Mesenteric fat pad (tissue), 1 donor: ENCODE results near the gene CIAPIN1. TPM values are rescaled to one million over a fixed set of nuclear protein-coding genes. Genes with fewer than 3 reads are reported as not detected.

Source experiments
- DNase-seq: peaks from one replicate; pipeline ENCODE4 v3.0.0-alpha.2; 2020; ENCODE audit warnings: low spot score
- total RNA-seq: library from RNA; stranded (reverse); fragmentation: NEBNext Ultra II Directional; extraction: Animal tissue kit (Norgen Biotek cat#: 25700); gene quantifications from one replicate; pipeline ENCODE4 v1.2.1, GENCODE V29; 2021
- donor health status: DM: yes; HTN: yes; CAD: no.

The CIAPIN1 gene
- total RNA-seq, 1 donor from 2014 or later, result 53.6 TPM

- no peak for DNase-seq
These were observed 62.7 kb downstream of the CIAPIN1 start for GRCh38 chr16:57384248-57385070.

DNA sequence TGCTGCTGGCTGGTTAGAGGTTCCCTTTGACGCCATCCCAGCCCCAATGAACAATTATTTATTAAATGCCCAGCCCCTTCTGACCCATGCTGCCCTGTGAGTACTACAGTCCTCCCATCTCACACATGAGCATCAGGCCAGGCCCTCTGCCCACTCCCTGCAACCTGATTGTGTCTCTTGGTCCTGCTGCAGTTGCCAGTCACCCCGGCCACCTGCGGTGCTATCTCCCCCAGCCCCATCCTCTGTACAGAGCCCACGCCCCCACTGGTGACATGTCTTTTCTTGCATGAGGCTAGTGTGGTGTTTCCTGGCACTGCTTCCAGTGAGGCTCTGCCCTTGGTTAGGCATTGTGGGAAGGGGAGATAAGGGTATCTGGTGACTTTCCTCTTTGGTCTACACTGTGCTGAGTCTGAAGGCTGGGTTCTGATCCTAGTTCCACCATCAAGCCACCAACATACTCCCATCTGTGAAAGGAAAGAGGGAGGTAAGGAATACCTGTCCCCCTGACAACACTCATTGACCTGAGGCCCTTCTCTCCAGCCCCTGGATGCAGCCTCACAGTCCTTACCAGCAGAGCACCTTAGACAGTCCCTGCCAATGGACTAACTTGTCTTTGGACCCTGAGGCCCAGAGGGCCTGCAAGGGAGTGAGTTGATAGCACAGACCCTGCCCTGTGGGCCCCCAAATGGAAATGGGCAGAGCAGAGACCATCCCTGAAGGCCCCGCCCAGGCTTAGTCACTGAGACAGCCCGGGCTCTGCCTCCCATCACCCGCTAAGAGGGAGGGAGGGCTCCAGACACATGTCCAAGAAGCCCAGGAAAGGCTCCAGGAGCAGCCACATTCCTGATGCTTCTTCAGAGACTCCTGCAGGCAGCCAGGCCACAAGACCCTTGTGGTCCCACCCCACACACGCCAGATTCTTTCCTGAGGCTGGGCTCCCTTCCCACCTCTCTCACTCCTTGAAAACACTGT lies 63.6 kb downstream of the CIAPIN1 start:
- DNase-seq, result no peak

DNA sequence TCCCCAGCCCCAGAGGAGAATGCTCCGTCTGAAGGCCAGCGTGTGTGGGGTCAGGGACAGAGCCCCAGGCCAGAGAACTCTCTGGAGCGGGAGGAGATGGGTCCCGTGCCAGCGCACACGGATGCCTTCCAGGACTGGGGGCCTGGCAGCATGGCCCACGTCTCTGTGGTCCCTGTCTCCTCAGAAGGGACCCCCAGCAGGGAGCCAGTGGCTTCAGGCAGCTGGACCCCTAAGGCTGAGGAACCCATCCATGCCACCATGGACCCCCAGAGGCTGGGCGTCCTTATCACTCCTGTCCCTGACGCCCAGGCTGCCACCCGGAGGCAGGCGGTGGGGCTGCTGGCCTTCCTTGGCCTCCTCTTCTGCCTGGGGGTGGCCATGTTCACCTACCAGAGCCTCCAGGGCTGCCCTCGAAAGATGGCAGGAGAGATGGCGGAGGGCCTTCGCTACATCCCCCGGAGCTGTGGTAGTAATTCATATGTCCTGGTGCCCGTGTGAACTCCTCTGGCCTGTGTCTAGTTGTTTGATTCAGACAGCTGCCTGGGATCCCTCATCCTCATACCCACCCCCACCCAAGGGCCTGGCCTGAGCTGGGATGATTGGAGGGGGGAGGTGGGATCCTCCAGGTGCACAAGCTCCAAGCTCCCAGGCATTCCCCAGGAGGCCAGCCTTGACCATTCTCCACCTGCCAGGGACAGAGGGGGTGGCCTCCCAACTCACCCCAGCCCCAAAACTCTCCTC lies 64.5 kb downstream of the CIAPIN1 start:
- DNase-seq, result no peak

- no peak for DNase-seq
These were observed 65.2 kb downstream of the CIAPIN1 start for GRCh38 chr16:57381791-57382534.

GRCh38 chr16:57380671-57381462 lies 66.3 kb downstream of the CIAPIN1 start:
- no peak for DNase-seq

DNA sequence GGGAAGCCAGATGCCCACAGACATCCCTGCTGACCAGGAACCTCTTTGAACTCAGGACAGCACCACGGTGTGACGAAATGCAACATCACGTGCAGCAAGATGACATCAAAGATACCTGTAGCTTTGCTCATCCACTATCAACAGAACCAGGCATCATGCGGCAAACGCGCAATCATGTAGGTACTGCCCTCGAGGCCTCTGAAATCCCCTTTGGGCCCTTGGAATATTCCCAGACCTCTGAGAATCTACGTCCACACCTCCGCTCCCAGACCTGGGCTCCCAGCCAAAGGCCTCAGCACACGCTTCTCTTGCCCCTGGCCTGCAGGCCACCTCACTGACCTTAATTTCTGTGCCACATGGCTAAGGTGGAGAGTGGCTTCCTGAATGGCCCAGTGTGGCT lies 67.6 kb downstream of the CIAPIN1 start:
- no peak for DNase-seq

Other genes with a start within 250 kb of the CIAPIN1 start
- 52.0 TPM for gene ARL2BP, start 202.1 kb downstream of the CIAPIN1 start, total RNA-seq
- 1.8 TPM for gene PLLP, start 162.7 kb downstream of the CIAPIN1 start, total RNA-seq
- not detected for gene CCL22, start 88.6 kb downstream of the CIAPIN1 start, total RNA-seq
- gene CX3CL1, start 74.9 kb downstream of the CIAPIN1 start, total RNA-seq, result 14.6 TPM
- not detected for gene CCL17, start 42.6 kb downstream of the CIAPIN1 start, total RNA-seq
- 39.2 TPM for gene COQ9, start 94 bp upstream of the CIAPIN1 start, total RNA-seq
- 42.9 TPM for gene POLR2C, start 15.3 kb upstream of the CIAPIN1 start, total RNA-seq
- gene DOK4, start 39.1 kb upstream of the CIAPIN1 start, total RNA-seq, result 7.3 TPM
- gene CCDC102A, start 89.2 kb upstream of the CIAPIN1 start, total RNA-seq, result 5.0 TPM
- gene ADGRG5, start 95.3 kb upstream of the CIAPIN1 start, total RNA-seq, result 0.10 TPM
- 96.3 TPM for gene ADGRG1, start 181.2 kb upstream of the CIAPIN1 start, total RNA-seq
- gene ADGRG3, start 220.9 kb upstream of the CIAPIN1 start, total RNA-seq, result 13.3 TPM
- not detected for gene DRC7, start 247.4 kb upstream of the CIAPIN1 start, total RNA-seq